HG03139 (cell line): ENCODE data around the gene CFAP299.

ENCODE experiments used
- ATAC-seq: cut with Tn5 transposase; IDR thresholded peaks from one replicate; pipeline ENCODE4 v1.9.1; 2021; ENCODE audit not compliant: unreplicated experiment

CFAP299 gene

DNA sequence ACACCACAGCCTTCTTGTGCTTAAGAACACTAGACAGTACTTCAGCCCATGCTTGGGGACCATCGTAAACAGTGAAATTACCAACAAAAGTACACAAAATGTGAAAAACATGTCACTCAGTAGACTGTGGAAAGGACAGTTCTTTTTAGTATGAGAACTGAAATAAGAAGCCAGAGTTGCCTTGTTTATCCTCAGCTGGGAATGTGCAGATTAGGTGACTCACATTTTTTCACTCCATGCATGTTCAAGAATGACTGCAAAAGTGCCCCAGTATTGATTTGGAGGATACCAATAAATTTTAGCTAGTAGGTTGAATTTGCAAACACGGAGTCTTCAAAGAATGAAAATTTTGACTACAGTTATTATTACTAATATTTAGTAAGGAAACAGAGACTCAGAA, 671.9 kb downstream of the CFAP299 start:
- no peak for ATAC-seq
